ENCODE measurements around the gene EYS.

EYS gene

GRCh38 chr6:64221776-64222175 lies 1485.2 kb downstream of the EYS start:
- in situ Hi-C loops (cut with MboI; ENCODE audit: low pct_unique_long_range_greater_than_20kb, low sequenced_read_pairs, unreplicated experiment): no loop called here
- TF ChIP-seq, protein P1, sequence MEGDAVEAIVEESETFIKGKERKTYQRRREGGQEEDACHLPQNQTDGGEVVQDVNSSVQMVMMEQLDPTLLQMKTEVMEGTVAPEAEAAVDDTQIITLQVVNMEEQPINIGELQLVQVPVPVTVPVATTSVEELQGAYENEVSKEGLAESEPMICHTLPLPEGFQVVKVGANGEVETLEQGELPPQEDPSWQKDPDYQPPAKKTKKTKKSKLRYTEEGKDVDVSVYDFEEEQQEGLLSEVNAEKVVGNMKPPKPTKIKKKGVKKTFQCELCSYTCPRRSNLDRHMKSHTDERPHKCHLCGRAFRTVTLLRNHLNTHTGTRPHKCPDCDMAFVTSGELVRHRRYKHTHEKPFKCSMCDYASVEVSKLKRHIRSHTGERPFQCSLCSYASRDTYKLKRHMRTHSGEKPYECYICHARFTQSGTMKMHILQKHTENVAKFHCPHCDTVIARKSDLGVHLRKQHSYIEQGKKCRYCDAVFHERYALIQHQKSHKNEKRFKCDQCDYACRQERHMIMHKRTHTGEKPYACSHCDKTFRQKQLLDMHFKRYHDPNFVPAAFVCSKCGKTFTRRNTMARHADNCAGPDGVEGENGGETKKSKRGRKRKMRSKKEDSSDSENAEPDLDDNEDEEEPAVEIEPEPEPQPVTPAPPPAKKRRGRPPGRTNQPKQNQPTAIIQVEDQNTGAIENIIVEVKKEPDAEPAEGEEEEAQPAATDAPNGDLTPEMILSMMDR (IDR thresholded peaks at IDR 0.05; ENCODE audit: extremely low read depth, insufficient read depth, missing control alignments): no peak
- DNase-seq (ENCODE audit: low spot score): no peak

GRCh38 chr6:64220801-64221200 lies 1486.2 kb downstream of the EYS start:
- TF ChIP-seq, protein P1 (IDR thresholded peaks at IDR 0.05; ENCODE audit: extremely low read depth, insufficient read depth, missing control alignments): no peak
- in situ Hi-C loops (cut with MboI; ENCODE audit: low pct_unique_long_range_greater_than_20kb, low sequenced_read_pairs, unreplicated experiment): no loop called here
- no peak for DNase-seq (ENCODE audit: low spot score)

DNA sequence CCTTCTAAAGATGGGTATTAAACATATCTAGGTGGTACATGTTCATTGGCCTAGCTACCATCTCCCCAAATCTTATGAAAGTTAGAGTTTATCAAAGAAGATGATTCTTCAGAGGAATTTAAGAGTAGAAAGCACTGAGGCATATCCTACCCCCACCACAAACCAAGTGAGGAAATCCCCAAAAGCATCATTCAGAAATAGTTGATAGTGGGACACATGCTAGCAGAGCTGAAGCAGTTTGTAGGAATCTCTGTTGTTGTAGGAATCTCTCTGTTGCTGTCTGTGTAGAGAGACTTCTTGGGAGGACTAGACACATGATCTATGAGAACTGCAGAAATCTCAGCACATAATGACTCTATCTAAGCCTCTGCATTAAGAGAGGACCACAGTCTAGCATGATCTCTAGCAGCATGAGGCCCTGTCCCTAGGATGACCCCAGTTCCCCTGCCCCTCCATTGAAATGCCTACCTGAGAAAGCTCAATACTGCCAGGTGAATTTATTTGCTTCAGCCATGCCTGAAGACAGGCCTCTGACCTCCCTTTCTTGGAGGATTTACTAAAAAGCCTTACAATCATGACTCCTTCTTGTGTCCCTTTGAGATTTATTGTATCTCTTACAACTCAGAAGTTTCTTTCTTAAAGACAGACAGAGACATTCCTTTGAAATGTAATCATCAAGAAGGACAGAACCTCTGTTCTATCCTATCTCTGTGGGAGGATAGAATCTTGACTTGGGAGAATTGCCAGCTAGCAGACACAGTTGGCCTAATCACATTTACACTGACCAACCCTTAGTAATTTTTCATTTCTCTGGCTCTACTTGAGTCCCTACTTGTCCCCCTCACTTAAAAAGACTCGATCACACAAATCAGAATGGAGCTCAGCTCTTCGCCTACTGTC lies 1489.1 kb downstream of the EYS start:
- peak; percentile 6 for DNase-seq (ENCODE audit: low spot score)
- TF ChIP-seq, protein P1 (IDR thresholded peaks at IDR 0.05; ENCODE audit: extremely low read depth, insufficient read depth, missing control alignments): no peak
- in situ Hi-C loops (cut with MboI; ENCODE audit: low pct_unique_long_range_greater_than_20kb, low sequenced_read_pairs, unreplicated experiment): no loop called here

DNA sequence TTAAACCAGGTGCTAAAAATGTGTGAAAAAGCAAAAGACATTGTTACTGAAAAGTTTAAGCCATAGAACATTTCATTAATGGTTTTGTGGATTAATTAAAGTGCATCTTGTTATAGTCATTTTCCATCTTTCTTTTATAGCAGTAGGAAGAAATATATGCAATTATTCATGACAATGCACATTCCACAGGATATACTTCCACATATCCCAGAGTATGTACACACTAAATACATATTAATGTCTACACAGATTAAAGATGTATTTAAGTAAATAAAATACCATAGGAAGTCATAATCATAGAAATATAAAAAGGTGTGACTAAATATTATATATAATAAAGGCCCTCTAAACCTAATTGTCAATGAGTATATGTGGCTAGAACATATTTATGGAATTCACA lies 1492.7 kb downstream of the EYS start:
- DNase-seq (ENCODE audit: low spot score): no peak
- in situ Hi-C loops (cut with MboI; ENCODE audit: low pct_unique_long_range_greater_than_20kb, low sequenced_read_pairs, unreplicated experiment): no loop called here
- TF ChIP-seq, protein P1 (IDR thresholded peaks at IDR 0.05; ENCODE audit: extremely low read depth, insufficient read depth, missing control alignments): no peak

- DNase-seq (ENCODE audit: low spot score): no peak
- TF ChIP-seq, protein P1 (IDR thresholded peaks at IDR 0.05; ENCODE audit: extremely low read depth, insufficient read depth, missing control alignments): no peak
- in situ Hi-C loops (cut with MboI; ENCODE audit: low pct_unique_long_range_greater_than_20kb, low sequenced_read_pairs, unreplicated experiment): no loop called here
These were observed 1493.3 kb downstream of the EYS start for GRCh38 chr6:64213697-64214096.

DNA sequence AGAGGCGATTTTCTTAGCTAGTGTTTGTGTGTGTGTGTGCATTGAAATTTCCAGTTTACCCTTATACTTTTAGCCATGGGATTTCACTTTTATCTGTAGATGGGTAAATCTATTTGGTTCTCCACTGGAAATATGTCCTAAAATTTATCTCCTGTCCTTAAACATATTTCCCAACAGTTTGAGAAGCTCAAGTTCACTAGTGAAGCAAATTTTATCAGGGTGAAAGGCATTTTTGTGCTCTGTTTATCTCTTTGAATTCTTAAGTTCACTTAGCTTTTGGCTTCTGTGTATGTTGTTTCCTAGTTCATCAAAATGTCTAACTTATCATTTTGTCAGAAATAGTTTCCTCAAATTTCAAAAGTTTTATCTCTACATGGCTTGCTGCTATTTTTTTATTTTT lies 1509.8 kb downstream of the EYS start:
- in situ Hi-C loops (cut with MboI; ENCODE audit: low pct_unique_long_range_greater_than_20kb, low sequenced_read_pairs, unreplicated experiment): no loop called here
- TF ChIP-seq, protein P1 (IDR thresholded peaks at IDR 0.05; ENCODE audit: extremely low read depth, insufficient read depth, missing control alignments): no peak
- DNase-seq (ENCODE audit: low spot score): no peak
